ENCODE measurements around the gene KRT15. TPM values are rescaled to one million over a fixed set of nuclear protein-coding genes. Genes with fewer than 3 reads are reported as not detected.

The KRT15 gene
- total RNA-seq, 2 donors from 2014 or later, result 5.8 to 20.0 TPM

- peak overlapping the region; percentile 67 to 83 for H3K9ac ChIP-seq (ENCODE audit: low read depth in 2 of 2, low read length in 2 of 2)
- no peak overlapping the region for H3K4me3 ChIP-seq
- H3K4me1 ChIP-seq, result peaks cover 23% of the 10 kb centered on the region
- H3K9me3 ChIP-seq, result no peaks in the 10 kb centered on the region
- intact Hi-C loops (cut with DNase I), result loop anchor here (2.0 to 5.0 kb wide), 4 partner anchors 61 to 639 kb away; partner anchors contain the start of gene KRT36
- DNase-seq, result peak; percentile 75
- no peaks in the 10 kb centered on the region for H3K36me3 ChIP-seq
- no peak for TF ChIP-seq CTCF (IDR thresholded peaks at IDR 0.05)
- no peaks in the 10 kb centered on the region for H3K27me3 ChIP-seq
- H3K27ac ChIP-seq, result peak overlapping the region; percentile 87
Observed at GRCh38 chr17:41547921-41548843, 29.5 kb upstream of the KRT15 start.

- intact Hi-C loops (cut with DNase I), result loop anchor here (5.0 kb wide), 3 partner anchors 60 to 115 kb away; partner anchors contain the start of gene KRT36
- H3K36me3 ChIP-seq, result no peaks in the 10 kb centered on the region
- peak overlapping the region; percentile 87 for H3K27ac ChIP-seq
- no peak for TF ChIP-seq CTCF (IDR thresholded peaks at IDR 0.05)
- peak overlapping the region in 1 of 2 donors; percentile 83 for H3K9ac ChIP-seq (ENCODE audit: low read depth in 2 of 2, low read length in 2 of 2)
- peaks cover 23% of the 10 kb centered on the region for H3K4me1 ChIP-seq
- no peak overlapping the region for H3K4me3 ChIP-seq
- no peak for DNase-seq
- no peaks in the 10 kb centered on the region for H3K9me3 ChIP-seq
- no peaks in the 10 kb centered on the region for H3K27me3 ChIP-seq
Observed at GRCh38 chr17:41547378-41547841, 28.7 kb upstream of the KRT15 start.

GRCh38 chr17:41546819-41547218 is 28.1 kb upstream of the KRT15 start:
- DNase-seq, result no peak
- Histone ChIP-seq H3K9me3 (no peaks in the 10 kb centered on the region), H3K9ac (ENCODE audit: low read depth in 2 of 2, low read length in 2 of 2) (no peak overlapping the region), H3K4me3 (no peak overlapping the region), H3K4me1 (peaks cover 23% of the 10 kb centered on the region), H3K27me3 (no peaks in the 10 kb centered on the region), H3K27ac (no peak overlapping the region), H3K36me3 (no peaks in the 10 kb centered on the region)
- intact Hi-C loops (cut with DNase I), result loop anchor here (5.0 kb wide), 3 partner anchors 60 to 115 kb away; partner anchors contain the start of gene KRT36
- no peak for TF ChIP-seq CTCF (IDR thresholded peaks at IDR 0.05)

GRCh38 chr17:41545829-41546410 is 27.2 kb upstream of the KRT15 start:
- Histone ChIP-seq H3K4me3 (no peak overlapping the region), H3K4me1 (peaks cover 23% of the 10 kb centered on the region), H3K36me3 (no peaks in the 10 kb centered on the region), H3K27ac (no peak overlapping the region), H3K9ac (ENCODE audit: low read depth in 2 of 2, low read length in 2 of 2) (no peak overlapping the region), H3K27me3 (no peaks in the 10 kb centered on the region), H3K9me3 (no peaks in the 10 kb centered on the region)
- no peak for TF ChIP-seq CTCF (IDR thresholded peaks at IDR 0.05)
- no peak for DNase-seq
- intact Hi-C loops (cut with DNase I), result loop anchor here (5.0 kb wide), 3 partner anchors 59 to 116 kb away; partner anchors contain the start of gene KRT36

- H3K4me3 ChIP-seq, result no peak overlapping the region
- H3K9ac ChIP-seq (ENCODE audit: low read depth in 2 of 2, low read length in 2 of 2), result no peak overlapping the region
- H3K4me1 ChIP-seq, result peaks cover 20% of the 10 kb centered on the region
- no peaks in the 10 kb centered on the region for H3K36me3 ChIP-seq
- no peak for TF ChIP-seq CTCF (IDR thresholded peaks at IDR 0.05)
- intact Hi-C loops (cut with DNase I), result loop anchor here (5.0 kb wide), 3 partner anchors 58 to 117 kb away; partner anchors contain the start of gene KRT36
- peak overlapping the region; percentile 62 for H3K27ac ChIP-seq
- no peaks in the 10 kb centered on the region for H3K9me3 ChIP-seq
- no peaks in the 10 kb centered on the region for H3K27me3 ChIP-seq
- no peak for DNase-seq
Observed at GRCh38 chr17:41544935-41545334, 26.2 kb upstream of the KRT15 start.

Measured in colonic mucosa (tissue), 4 donors.